ENCODE data around the gene GALK2. TPM values are rescaled to one million over a fixed set of nuclear protein-coding genes. Genes with fewer than 3 reads are reported as not detected.

The GALK2 gene
- total and polyA plus RNA-seq, 2 of the 4 experiments (the other 2 are of a cell fraction) = 27.0 to 63.6 TPM

GRCh38 chr15:49154799-49155109 is 15.3 kb upstream of the GALK2 start:
- no peak for DNase-seq
- dilution Hi-C loops (cut with HindIII; ENCODE audit: low sequenced_read_pairs, unreplicated experiment) (no loop called here), intact Hi-C loops (cut with micrococcal nuclease) (loop anchor here (2.0 to 10.0 kb wide), 4 partner anchors 268 to 983 kb away; partner anchors contain the start of gene FGF7), in situ Hi-C loops (cut with MboI; ENCODE audit: low sequenced_read_pairs) (loop anchor here (5.0 kb wide), 1 partner anchor 287 kb away; no protein-coding TSS in a partner anchor)
- POLR2A ChIA-PET (ENCODE audit: unreplicated experiment) = interaction anchor here (0.5 to 1.3 kb wide), 2 partner anchors 72 to 747 kb away, joined by 3 read pairs; no protein-coding TSS in a partner anchor
- no peaks in the 10 kb centered on the region for H3K4me1 ChIP-seq (ENCODE audit: control insufficient read depth, insufficient read depth, low read length)
- H3K9me1 ChIP-seq (ENCODE audit: insufficient read depth, low read length) = no peaks in the 10 kb centered on the region; the same call in 1 of the 2 replicates
- no peak for TF ChIP-seq CEBPB (IDR thresholded peaks at IDR 0.05; ENCODE audit: low read depth, low read length)
- TF ChIP-seq USF2 (IDR thresholded peaks at IDR 0.05; ENCODE audit: low read depth, low read length) = no peak
- no peak for TF ChIP-seq RCOR1 (IDR thresholded peaks at IDR 0.05; ENCODE audit: insufficient replicate concordance, low read length)
- no peak for TF ChIP-seq NFE2L2 (IDR thresholded peaks at IDR 0.05; ENCODE audit: low read depth, low read length)
- H4K20me1 ChIP-seq (ENCODE audit: insufficient read depth, low read length) = peaks cover 35% of the 10 kb centered on the region; the same call in 1 of the 2 replicates
- H3K23ac ChIP-seq (ENCODE audit: low read depth, low read length) = peak overlapping the region; percentile 87
- peaks cover 9 to 31% of the 10 kb centered on the region in 2 experiments for H3K79me1 ChIP-seq (ENCODE audit: low read depth in 1 of 2, low read length in 2 of 2)
- H3K4me2 ChIP-seq (ENCODE audit: low read depth, low read length) = peak overlapping the region; percentile 85
- H2AFZ ChIP-seq (replicated peaks; ENCODE audit: low read length, poor library complexity) = peak overlapping the region; percentile 97
- no peaks in the 10 kb centered on the region for H3K9me3 ChIP-seq (ENCODE audit: control insufficient read depth, insufficient read depth, low read length)
- H4K91ac ChIP-seq (ENCODE audit: insufficient read depth, low read depth, low read length) = peak overlapping the region; percentile 36; the same call in 1 of the 2 replicates
- CTCF ChIA-PET = interaction anchor here (0.6 kb wide), 1 partner anchor 733 kb away, joined by 3 read pairs; no protein-coding TSS in a partner anchor
- peak overlapping the region; percentile 61 for H3K18ac ChIP-seq (ENCODE audit: low read depth, low read length)
- H3K4ac ChIP-seq (ENCODE audit: low read depth, low read length) = peak overlapping the region; percentile 65
- peak overlapping the region; percentile 70 for H3K4me3 ChIP-seq (ENCODE audit: insufficient read depth, low read depth, low read length)
- peak overlapping the region; percentile 90 for H4K5ac ChIP-seq (ENCODE audit: low read depth, low read length)
- H3K14ac ChIP-seq (replicated peaks; ENCODE audit: low read depth, low read length) = peak overlapping the region; percentile 88
- peak overlapping the region; percentile 96 for H3K9ac ChIP-seq (ENCODE audit: low read depth, low read length)
- peak overlapping the region; percentile 78 for H3K27ac ChIP-seq (ENCODE audit: insufficient read depth, low read length)
- H3K36me3 ChIP-seq (ENCODE audit: control insufficient read depth, insufficient read depth, low read length) = no peaks in the 10 kb centered on the region
- WGBS, 2 experiments (ENCODE audit: extremely low coverage in 2 of 2, insufficient read length in 1 of 2) = 0% methylated on average over 2 of the region's 7 CpGs; no CpG with 5 or more reads in 1 of the 2 experiments
- H2AK9ac ChIP-seq (replicated peaks; ENCODE audit: low read depth, low read length, poor library complexity) = peak overlapping the region; percentile 92
- no peak overlapping the region for H2BK15ac ChIP-seq (ENCODE audit: low read depth, low read length)
- no peak for ATAC-seq (ENCODE audit: low read depth)
- peak overlapping the region; percentile 82 for H2BK5ac ChIP-seq (ENCODE audit: low read depth, low read length, poor library complexity, severe bottlenecking)
- H3K27me3 ChIP-seq (ENCODE audit: control insufficient read depth, insufficient read depth, low read length) = no peaks in the 10 kb centered on the region
- peak overlapping the region; percentile 2; the same call in 1 of the 2 replicates for H2BK120ac ChIP-seq (ENCODE audit: low read depth, low read length)
- H3K56ac ChIP-seq (ENCODE audit: extremely low read depth, insufficient read depth, low read length) = peak overlapping the region; percentile 82
- peak overlapping the region; percentile 6 for H2AK5ac ChIP-seq (ENCODE audit: low read depth, low read length)
- no TSS peak for BruUV-seq (replicated peaks)
- peak overlapping the region; percentile 7 to 87 for H4K8ac ChIP-seq (ENCODE audit: low read depth in 2 of 2, low read length in 2 of 2)
- no peak overlapping the region for H2BK20ac ChIP-seq (ENCODE audit: low read depth, low read length)
